OCI-LY7 (cell line): ENCODE measurements around the gene SKA1. TPM values are rescaled to one million over a fixed set of nuclear protein-coding genes. Genes with fewer than 3 reads are reported as not detected.

ENCODE experiments used
- BruUV-seq: library from RNA; stranded (reverse); fragments of 400-500 nt; replicated peaks from 2 replicates; lab custom pipeline; 2021; lab: Mats Ljungman, UMichigan
- CTCF ChIA-PET: fragments of 300-600 bp; sonication (Branson Sonifier 250); formaldehyde crosslinking; loops from one replicate; lab custom pipeline; 2022; ENCODE audit warnings: antibody characterized with exemption; ENCODE audit not compliant: unreplicated experiment; lab: Charles Lee
- POLR2A ChIA-PET: fragments of 300-600 bp; sonication (Branson Sonifier 250); formaldehyde crosslinking; loops from one replicate; lab custom pipeline; 2022; ENCODE audit warnings: antibody characterized with exemption; lab: Charles Lee
- DNase-seq: peaks from one replicate; pipeline ENCODE4 v3.0.0-alpha.2; 2015; ENCODE audit warnings: low spot score
- H2AFZ ChIP-seq: fragments of 200-600 bp; sonication (generic), shearing (Covaris generic); 2 replicates; pipeline ENCODE4 v1.6.1; 2014; ENCODE audit warnings: mild to moderate bottlenecking, antibody characterized with exemption, low read length, moderate library complexity
- H3K27ac ChIP-seq: fragments of 200-600 bp; sonication (generic); 2 replicates; pipeline ENCODE4 v1.5.1; 2014; ENCODE audit warnings: mixed run types, low read depth, mild to moderate bottlenecking, moderate library complexity, low read length, inconsistent platforms; ENCODE audit not compliant: poor library complexity, severe bottlenecking
- H3K36me3 ChIP-seq: fragments of 200-600 bp; sonication (generic); 2 replicates; pipeline ENCODE4 v1.6.1; 2014; ENCODE audit warnings: mild to moderate bottlenecking, antibody characterized with exemption, low read length, moderate library complexity, mixed read lengths; ENCODE audit not compliant: insufficient read depth
- H3K4me1 ChIP-seq: fragments of 200-600 bp; sonication (generic); 2 replicates; pipeline ENCODE4 v1.5.1; 2014; ENCODE audit warnings: mild to moderate bottlenecking, low read length; ENCODE audit not compliant: insufficient read depth, poor library complexity, severe bottlenecking
- H3K4me2 ChIP-seq: fragments of 200-600 bp; sonication (generic); 2 replicates; pipeline ENCODE4 v1.6.1; 2014; ENCODE audit warnings: mild to moderate bottlenecking, low read length
- H3K4me3 ChIP-seq: fragments of 200-600 bp; sonication (generic); 2 replicates; pipeline ENCODE4 v1.5.1; 2014; ENCODE audit warnings: mild to moderate bottlenecking, low read depth, low read length; ENCODE audit not compliant: poor library complexity, severe bottlenecking
- H3K79me2 ChIP-seq: fragments of 200-600 bp; sonication (generic); 2 replicates; pipeline ENCODE4 v1.6.1; 2016; ENCODE audit warnings: low read depth, mild to moderate bottlenecking, low read length, moderate library complexity, mixed read lengths; ENCODE audit not compliant: insufficient read depth
- H3K9me2 ChIP-seq: fragments of 200-600 bp; sonication (generic); 2 replicates; pipeline ENCODE4 v1.6.1; 2016; ENCODE audit warnings: mild to moderate bottlenecking, low read length, mixed read lengths; ENCODE audit not compliant: insufficient read depth
- H3K9me3 ChIP-seq: fragments of 200-600 bp; sonication (generic); 2 replicates; pipeline ENCODE4 v1.6.1; 2014; ENCODE audit warnings: mild to moderate bottlenecking, mixed run types, low read length, mixed read lengths
- H4K20me1 ChIP-seq: fragments of 200-600 bp; sonication (generic); 2 replicates; pipeline ENCODE4 v1.6.1; 2014; ENCODE audit warnings: mild to moderate bottlenecking, antibody characterized with exemption, low read length, moderate library complexity, mixed read lengths; ENCODE audit not compliant: insufficient read depth
- CTCF ChIP-seq: fragments of 200-600 bp; sonication (generic); conservative IDR thresholded peaks from 2 replicates; pipeline ENCODE4 v1.5.1; 2014; ENCODE audit warnings: mild to moderate bottlenecking, antibody characterized with exemption, low read length, moderate library complexity, mixed read lengths
- EZH2phosphoT487 ChIP-seq: fragments of 200-600 bp; sonication (generic); IDR thresholded peaks from 2 replicates; pipeline ENCODE4 v1.6.1; 2018; ENCODE audit warnings: low read depth, borderline replicate concordance, mild to moderate bottlenecking, mixed run types, antibody characterized with exemption, low read length, moderate library complexity, mixed read lengths
- intact Hi-C: fragments of 100-400 bp; cut with micrococcal nuclease; formaldehyde crosslinking; loops from one replicate; pipeline ENCODE4 v1.10.0; 2022; ENCODE audit not compliant: unreplicated experiment
- total RNA-seq, 2 experiments: library from RNA; depleted of rRNA in 1 of 2; stranded (reverse); fragments of >200 nt in 1 of 2; shearing (Covaris generic) in 1 of 2; gene quantifications; 2 replicates each; pipeline ENCODE4 v1.2.3, GENCODE V29; 2014 to 2022

SKA1 gene
- total RNA-seq, 2 experiments from 2014 or later = 28.8 to 29.2 TPM

- no peaks in the 10 kb centered on the region for H3K36me3 ChIP-seq
- H3K4me2 ChIP-seq = no peak overlapping the region
- CTCF ChIA-PET = no interaction called here
- H3K9me3 ChIP-seq = no peaks in the 10 kb centered on the region
- no peak for DNase-seq
- TF ChIP-seq CTCF = no peak
- TF ChIP-seq EZH2phosphoT487 = no peak
- no peak overlapping the region for H3K4me3 ChIP-seq
- no peaks in the 10 kb centered on the region for H3K79me2 ChIP-seq
- no peaks in the 10 kb centered on the region for H3K4me1 ChIP-seq
- no peaks in the 10 kb centered on the region for H4K20me1 ChIP-seq
- POLR2A ChIA-PET = no interaction called here
- intact Hi-C loops = no loop called here
- no peaks in the 10 kb centered on the region for H3K9me2 ChIP-seq
- no peak overlapping the region for H3K27ac ChIP-seq
- H2AFZ ChIP-seq = no peak overlapping the region
- BruUV-seq = no TSS peak
Observed at GRCh38 chr18:50405582-50406271, 30.9 kb downstream of the SKA1 start.

GRCh38 chr18:50409236-50409635, 34.4 kb downstream of the SKA1 start:
- Histone ChIP-seq H3K4me2 (no peak overlapping the region), H3K79me2 (no peaks in the 10 kb centered on the region), H3K9me3 (no peaks in the 10 kb centered on the region), H2AFZ (no peak overlapping the region), H4K20me1 (no peaks in the 10 kb centered on the region), H3K4me3 (no peak overlapping the region), H3K9me2 (no peaks in the 10 kb centered on the region), H3K36me3 (no peaks in the 10 kb centered on the region), H3K4me1 (no peaks in the 10 kb centered on the region), H3K27ac (no peak overlapping the region)
- no peak for TF ChIP-seq EZH2phosphoT487
- no peak for TF ChIP-seq CTCF
- CTCF ChIA-PET = no interaction called here
- no peak for DNase-seq
- POLR2A ChIA-PET = no interaction called here
- intact Hi-C loops = no loop called here
- no TSS peak for BruUV-seq

- intact Hi-C loops = no loop called here
- no peaks in the 10 kb centered on the region for H3K36me3 ChIP-seq
- no peak overlapping the region for H2AFZ ChIP-seq
- no TSS peak for BruUV-seq
- ChIA-PET POLR2A (no interaction called here), CTCF (no interaction called here)
- H3K4me1 ChIP-seq = no peaks in the 10 kb centered on the region
- no peaks in the 10 kb centered on the region for H3K9me3 ChIP-seq
- H3K4me3 ChIP-seq = no peak overlapping the region
- H3K79me2 ChIP-seq = no peaks in the 10 kb centered on the region
- no peak overlapping the region for H3K27ac ChIP-seq
- no peak overlapping the region for H3K4me2 ChIP-seq
- TF ChIP-seq CTCF = no peak
- no peak for TF ChIP-seq EZH2phosphoT487
- no peaks in the 10 kb centered on the region for H4K20me1 ChIP-seq
- DNase-seq = no peak
- H3K9me2 ChIP-seq = no peaks in the 10 kb centered on the region
Observed at GRCh38 chr18:50410008-50410407, 35.2 kb downstream of the SKA1 start.
